HCT116 (cell line): ENCODE data around the gene LAMP1.

Experiments used
- CTCF ChIP-seq, 3 experiments: fragments of 200-600 bp in 1 of 3; sonication (generic) in 1 of 3; IDR thresholded peaks in 2 of 3; conservative IDR thresholded peaks in 1 of 3; 2 replicates each; pipeline ENCODE4 v1.5.1; 2012 to 2017; ENCODE audit warnings: low read depth in 2 of 3, low read length in 2 of 3, antibody characterized with exemption in 1 of 3, borderline replicate concordance in 1 of 3, control low read depth in 1 of 3, mild to moderate bottlenecking in 1 of 3, mixed read lengths in 1 of 3, mixed run types in 1 of 3, moderate library complexity in 1 of 3; ENCODE audit not compliant: insufficient read depth in 1 of 3
- EZH2phosphoT487 ChIP-seq: fragments of 200-600 bp; IDR thresholded peaks from 2 replicates; pipeline ENCODE4 v1.6.1; 2018; ENCODE audit warnings: antibody characterized with exemption, borderline replicate concordance

GRCh38 chr13:113349050-113349449 is 52.0 kb downstream of the LAMP1 start:
- TF ChIP-seq CTCF (IDR thresholded peaks at IDR 0.05 in 2 of 3, conservative IDR thresholded peaks at IDR 0.05 in 1 of 3; ENCODE audit: borderline replicate concordance in 1 of 3, insufficient read depth in 1 of 3, low read depth in 2 of 3, low read length in 2 of 3) (no peak), EZH2phosphoT487 (no peak)
